ENCODE measurements around the gene CXorf38.

DNA sequence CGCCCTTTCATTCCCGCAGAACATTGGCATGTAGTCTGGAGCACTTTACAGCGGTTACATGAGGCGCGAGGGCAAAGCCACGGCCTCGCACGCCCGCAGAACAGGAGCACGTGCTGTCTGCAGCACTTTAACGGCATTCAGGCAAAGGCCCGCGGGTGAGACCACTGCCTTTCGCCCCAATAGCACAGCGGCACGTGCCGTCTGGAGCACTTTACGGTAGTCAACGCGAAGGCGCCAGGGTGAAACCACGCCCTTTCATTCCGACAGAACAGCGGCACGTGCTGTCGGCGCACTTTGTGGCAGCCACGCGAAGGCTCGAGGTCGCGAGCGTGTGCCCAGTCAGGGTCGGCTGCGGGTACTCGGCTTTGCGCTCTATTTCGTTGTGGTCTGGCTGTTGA is 24.2 kb downstream of the CXorf38 start, which contains the start of gene MPC1L:
- TF ChIP-seq, protein P1, sequence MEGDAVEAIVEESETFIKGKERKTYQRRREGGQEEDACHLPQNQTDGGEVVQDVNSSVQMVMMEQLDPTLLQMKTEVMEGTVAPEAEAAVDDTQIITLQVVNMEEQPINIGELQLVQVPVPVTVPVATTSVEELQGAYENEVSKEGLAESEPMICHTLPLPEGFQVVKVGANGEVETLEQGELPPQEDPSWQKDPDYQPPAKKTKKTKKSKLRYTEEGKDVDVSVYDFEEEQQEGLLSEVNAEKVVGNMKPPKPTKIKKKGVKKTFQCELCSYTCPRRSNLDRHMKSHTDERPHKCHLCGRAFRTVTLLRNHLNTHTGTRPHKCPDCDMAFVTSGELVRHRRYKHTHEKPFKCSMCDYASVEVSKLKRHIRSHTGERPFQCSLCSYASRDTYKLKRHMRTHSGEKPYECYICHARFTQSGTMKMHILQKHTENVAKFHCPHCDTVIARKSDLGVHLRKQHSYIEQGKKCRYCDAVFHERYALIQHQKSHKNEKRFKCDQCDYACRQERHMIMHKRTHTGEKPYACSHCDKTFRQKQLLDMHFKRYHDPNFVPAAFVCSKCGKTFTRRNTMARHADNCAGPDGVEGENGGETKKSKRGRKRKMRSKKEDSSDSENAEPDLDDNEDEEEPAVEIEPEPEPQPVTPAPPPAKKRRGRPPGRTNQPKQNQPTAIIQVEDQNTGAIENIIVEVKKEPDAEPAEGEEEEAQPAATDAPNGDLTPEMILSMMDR (IDR thresholded peaks at IDR 0.05), result no peak
- TF ChIP-seq POLR2A (IDR thresholded peaks at IDR 0.05), result no peak

Measured in esophagus squamous epithelium (tissue), 4 donors.